Keratinocyte (primary cell): ENCODE measurements around the gene SLC9C2. TPM values are rescaled to one million over a fixed set of nuclear protein-coding genes. Genes with fewer than 3 reads are reported as not detected.

Experiments used
- DNase-seq: peaks from one replicate; pipeline ENCODE4 v3.0.0-alpha.2; 2011; ENCODE audit warnings: low read depth, missing footprints, low spot score
- FAIRE-seq: peaks from 2 replicates; lab custom pipeline; 2011; peaks lifted over from hg19 to GRCh38; lab: Jason Lieb, UNC
- H2AFZ ChIP-seq: 2 replicates; pipeline ENCODE4 v1.6.0; 2012; ENCODE audit warnings: low read length, control low read depth, inconsistent platforms; ENCODE audit not compliant: control insufficient read depth
- H3K27ac ChIP-seq: 2 replicates; pipeline ENCODE4 v1.5.1; 2011; ENCODE audit warnings: low read length; ENCODE audit not compliant: control insufficient read depth, insufficient read depth
- H3K27me3 ChIP-seq: 3 replicates; pipeline ENCODE4 v1.6.0; 2011; ENCODE audit warnings: low read length; ENCODE audit not compliant: control insufficient read depth, insufficient read depth; ENCODE audit errors: extremely low read depth
- H3K36me3 ChIP-seq, 2 experiments: 2 replicates in 1 of 2; 3 replicates in 1 of 2; pipeline ENCODE4 v1.5.1; 2011; ENCODE audit warnings: low read length in 2 of 2, mild to moderate bottlenecking in 1 of 2; ENCODE audit not compliant: control insufficient read depth in 2 of 2, insufficient read depth in 2 of 2; ENCODE audit errors: extremely low read depth in 1 of 2
- H3K4me1 ChIP-seq: 3 replicates; pipeline ENCODE4 v1.5.1; 2011; ENCODE audit warnings: low read length; ENCODE audit not compliant: control insufficient read depth, insufficient read depth; ENCODE audit errors: extremely low read depth
- H3K4me2 ChIP-seq: 3 replicates; pipeline ENCODE4 v1.6.0; 2011; ENCODE audit warnings: low read depth, low read length; ENCODE audit not compliant: control insufficient read depth, insufficient read depth; ENCODE audit errors: extremely low read depth
- H3K4me3 ChIP-seq, 3 experiments: fragments of 200-600 bp in 1 of 3; sonication (generic) in 1 of 3; 2 replicates in 2 of 3; 3 replicates in 1 of 3; pipeline ENCODE4 v1.5.1; 2011 to 2016; ENCODE audit warnings: low read length in 3 of 3, mild to moderate bottlenecking in 3 of 3, control low read depth in 2 of 3, inconsistent platforms in 1 of 3, low read depth in 1 of 3, mixed read lengths in 1 of 3, mixed run types in 1 of 3, moderate library complexity in 1 of 3; ENCODE audit not compliant: control insufficient read depth in 2 of 3, insufficient read depth in 2 of 3; ENCODE audit errors: extremely low read depth in 1 of 3
- H3K79me2 ChIP-seq: 2 replicates; pipeline ENCODE4 v1.6.0; 2012; ENCODE audit warnings: low read length; ENCODE audit not compliant: control insufficient read depth, insufficient read depth
- H3K9ac ChIP-seq: 3 replicates; pipeline ENCODE4 v1.6.0; 2011; ENCODE audit warnings: low read length; ENCODE audit not compliant: control insufficient read depth, insufficient read depth; ENCODE audit errors: extremely low read depth
- H3K9me1 ChIP-seq: 3 replicates; pipeline ENCODE4 v1.6.0; 2011; ENCODE audit warnings: low read length; ENCODE audit not compliant: control insufficient read depth, insufficient read depth; ENCODE audit errors: extremely low read depth
- H3K9me3 ChIP-seq: 2 replicates; pipeline ENCODE4 v1.5.1; 2012; ENCODE audit warnings: low read depth, low read length; ENCODE audit not compliant: control insufficient read depth
- H4K20me1 ChIP-seq: 3 replicates; pipeline ENCODE4 v1.6.0; 2011; ENCODE audit warnings: low read length; ENCODE audit not compliant: control insufficient read depth, insufficient read depth; ENCODE audit errors: extremely low read depth
- CTCF ChIP-seq, 3 experiments: IDR thresholded peaks in 1 of 3; conservative IDR thresholded peaks in 1 of 3; optimal IDR thresholded peaks in 1 of 3; 2 replicates in 2 of 3; 3 replicates in 1 of 3; pipeline versions ENCODE3 to v1.5.1; 2011; ENCODE audit warnings: low read length in 3 of 3, mild to moderate bottlenecking in 3 of 3, moderate library complexity in 2 of 3, control low read depth in 1 of 3, inconsistent platforms in 1 of 3; ENCODE audit not compliant: insufficient read depth in 2 of 3; ENCODE audit errors: extremely low read depth in 1 of 3
- EZH2 ChIP-seq: IDR thresholded peaks from one replicate; pipeline ENCODE4 v1.6.1; 2012; ENCODE audit warnings: inconsistent platforms, mild to moderate bottlenecking, low read length, moderate library complexity
- dilution Hi-C: fragments of 300-500 bp; cut with MboI; formaldehyde crosslinking; loops from one replicate; pipeline ENCODE4 v1.7.0; 2020; ENCODE audit warnings: low sequenced_read_pairs; ENCODE audit not compliant: extremely low pct_ligation_motif_present
- polyA plus RNA-seq, 5 experiments: library from polyadenylated mRNA; depleted of rRNA in 3 of 5; stranded (reverse) in 3 of 5; stranded (forward) in 1 of 5; unstranded in 1 of 5; fragments of >200 nt; gene quantifications; 1 replicate in 1 of 5; 2 replicates in 3 of 5; 3 replicates in 1 of 5; pipeline versions ENCODE4 v1.2.1 to v1.2.3, GENCODE V29; 2011 to 2012; ENCODE audit warnings: missing spikeins in 2 of 5, low read depth in 1 of 5, low replicate concordance in 1 of 5

The SLC9C2 gene
- polyA plus RNA-seq, 1 donor (not counting 4 experiments of a cell fraction or from before 2014, with no cell fraction given), result not detected

GRCh38 chr1:173484276-173484675 lies 118.6 kb downstream of the SLC9C2 start:
- H3K27me3 ChIP-seq, result no peaks in the 10 kb centered on the region
- DNase-seq (no peak), FAIRE-seq (no peak)
- no peak overlapping the region for H3K4me3 ChIP-seq
- H3K4me1 ChIP-seq, result peaks cover 6% of the 10 kb centered on the region
- no peaks in the 10 kb centered on the region for H3K9me3 ChIP-seq
- H3K27ac ChIP-seq, result no peak overlapping the region
- H4K20me1 ChIP-seq, result no peaks in the 10 kb centered on the region
- TF ChIP-seq CTCF (optimal IDR thresholded peaks at IDR 0.05 in 1 of 3, IDR thresholded peaks at IDR 0.05 in 1 of 3, conservative IDR thresholded peaks at IDR 0.05 in 1 of 3; ENCODE audit: extremely low read depth in 1 of 3, insufficient read depth in 2 of 3, low read length in 3 of 3), result no peak
- no peak for TF ChIP-seq EZH2
- no peak overlapping the region for H2AFZ ChIP-seq
- peaks cover 13% of the 10 kb centered on the region for H3K79me2 ChIP-seq
- no peak overlapping the region for H3K9ac ChIP-seq
- peaks cover 36 to 45% of the 10 kb centered on the region in 2 experiments for H3K36me3 ChIP-seq
- no peaks in the 10 kb centered on the region for H3K9me1 ChIP-seq
- H3K4me2 ChIP-seq, result no peak overlapping the region
- dilution Hi-C loops, result no loop called here

- Histone ChIP-seq H3K4me1 (peaks cover 16% of the 10 kb centered on the region), H3K27ac (no peak overlapping the region), H3K27me3 (no peaks in the 10 kb centered on the region), H3K36me3 (peaks cover 32 to 41% of the 10 kb centered on the region in 2 experiments), H3K9ac (no peak overlapping the region), H3K9me3 (no peaks in the 10 kb centered on the region), H3K4me3 (no peak overlapping the region), H3K9me1 (no peaks in the 10 kb centered on the region), H2AFZ (no peak overlapping the region), H3K79me2 (peaks cover 29% of the 10 kb centered on the region), H4K20me1 (no peaks in the 10 kb centered on the region), H3K4me2 (no peak overlapping the region)
- FAIRE-seq, result no peak
- no peak for DNase-seq
- TF ChIP-seq EZH2, result no peak
- no peak for TF ChIP-seq CTCF (optimal IDR thresholded peaks at IDR 0.05 in 1 of 3, IDR thresholded peaks at IDR 0.05 in 1 of 3, conservative IDR thresholded peaks at IDR 0.05 in 1 of 3; ENCODE audit: extremely low read depth in 1 of 3, insufficient read depth in 2 of 3, low read length in 3 of 3)
- dilution Hi-C loops, result no loop called here
These were observed 120.2 kb downstream of the SLC9C2 start for GRCh38 chr1:173482683-173483082.
